GM12878 (cell line): ENCODE results near the gene KRT34. TPM values are rescaled to one million over a fixed set of nuclear protein-coding genes. Genes with fewer than 3 reads are reported as not detected.

Source experiments
- ATAC-seq: fragments of 200-7000 bp; cut with Tn5 transposase; 3 replicates; pipeline ENCODE4 v1.9.1; 2020; ENCODE audit warnings: mild to moderate bottlenecking, moderate library complexity
- BruUV-seq: library from RNA; stranded (reverse); fragments of 400-500 nt; replicated peaks from 2 replicates; lab custom pipeline; 2021; lab: Mats Ljungman, UMichigan
- CTCF ChIA-PET: fragments of 300-600 bp; sonication (Branson Sonifier 250); formaldehyde crosslinking; extraction: SDS; loops from one replicate; lab custom pipeline; 2021; ENCODE audit warnings: inconsistent platforms; lab: Yijun Ruan, JAX
- POLR2A ChIA-PET: fragments of 350-600 bp; formaldehyde crosslinking; extraction: SDS; loops from one replicate; lab custom pipeline; 2021; ENCODE audit warnings: inconsistent platforms; lab: Charles Lee
- RAD21 ChIA-PET: fragments of 300-600 bp; sonication (Branson Sonifier 250); formaldehyde crosslinking; loops from one replicate; lab custom pipeline; 2023; ENCODE audit warnings: antibody characterized with exemption; ENCODE audit not compliant: unreplicated experiment; lab: Charles Lee
- SMC1A ChIA-PET: fragments of 300-600 bp; sonication (Branson Sonifier 250); formaldehyde crosslinking; loops from one replicate; lab custom pipeline; 2023; ENCODE audit not compliant: unreplicated experiment, uncharacterized antibody; lab: Charles Lee
- DNase-seq: peaks from one replicate; pipeline ENCODE4 v3.0.0-alpha.2; 2011; ENCODE audit warnings: low read depth, low spot score
- FAIRE-seq: peaks from 3 replicates; lab custom pipeline; 2011; peaks lifted over from hg19 to GRCh38; lab: Jason Lieb, UNC
- H2AFZ ChIP-seq: 2 replicates; pipeline ENCODE4 v1.6.0; 2011; ENCODE audit warnings: low read depth, low read length, control low read depth; ENCODE audit not compliant: control insufficient read depth
- H3K27ac ChIP-seq: 2 replicates; pipeline ENCODE4 v1.5.1; 2011; ENCODE audit warnings: control low read depth; ENCODE audit not compliant: control insufficient read depth, insufficient read depth
- H3K27me3 ChIP-seq, 2 experiments: replicated peaks in 1 of 2; 2 replicates each; pipeline versions ENCODE4 v1.6.0 to v1.6.1; 2011; ENCODE audit warnings: low read length in 1 of 2; ENCODE audit not compliant: control insufficient read depth in 2 of 2, insufficient read depth in 2 of 2
- H3K36me3 ChIP-seq, 2 experiments: 2 replicates each; pipeline ENCODE4 v1.5.1; 2011; ENCODE audit warnings: low read length in 1 of 2; ENCODE audit not compliant: control insufficient read depth in 2 of 2, insufficient read depth in 2 of 2
- H3K4me1 ChIP-seq: 2 replicates; pipeline ENCODE4 v1.6.1; 2011; ENCODE audit warnings: mild to moderate bottlenecking, low read length, moderate library complexity, mixed read lengths; ENCODE audit not compliant: control insufficient read depth, insufficient read depth
- H3K4me2 ChIP-seq: 2 replicates; pipeline ENCODE4 v1.6.0; 2011; ENCODE audit warnings: control low read depth; ENCODE audit not compliant: control insufficient read depth, insufficient read depth
- H3K4me3 ChIP-seq: fragments of 200-600 bp; sonication (generic); 2 replicates; pipeline ENCODE4 v1.5.1; 2016
- H3K79me2 ChIP-seq: 2 replicates; pipeline ENCODE4 v1.6.0; 2011; ENCODE audit warnings: low read length; ENCODE audit not compliant: control insufficient read depth, insufficient read depth
- H3K9ac ChIP-seq: 2 replicates; pipeline ENCODE4 v1.8.0; 2011; ENCODE audit warnings: low read length, control low read depth, mixed read lengths; ENCODE audit not compliant: control insufficient read depth, insufficient read depth
- H3K9me3 ChIP-seq: replicated peaks from 3 replicates; pipeline ENCODE4 v1.5.1; 2011; ENCODE audit warnings: mild to moderate bottlenecking, low read length; ENCODE audit not compliant: control insufficient read depth, insufficient read depth
- H4K20me1 ChIP-seq: 2 replicates; pipeline ENCODE4 v1.6.0; 2011; ENCODE audit not compliant: control insufficient read depth, insufficient read depth
- ASH2L ChIP-seq: fragments of 300-600, 200-600 bp; sonication (generic); IDR thresholded peaks from 2 replicates; pipeline ENCODE4 v1.6.1; 2017; ENCODE audit warnings: low read depth, mild to moderate bottlenecking, borderline replicate concordance
- DPF2 ChIP-seq: fragments of 450-650 bp; IDR thresholded peaks from 2 replicates; pipeline ENCODE4 v1.6.1; 2017; ENCODE audit warnings: mild to moderate bottlenecking
- ETV6 ChIP-seq, 2 experiments: fragments of 450-650 bp in 1 of 2; IDR thresholded peaks in 1 of 2; conservative IDR thresholded peaks in 1 of 2; 2 replicates each; pipeline ENCODE4 v1.6.1; 2014; ENCODE audit warnings: antibody characterized with exemption in 1 of 2, borderline replicate concordance in 1 of 2, low read depth in 1 of 2, mild to moderate bottlenecking in 1 of 2, moderate library complexity in 1 of 2
- FOXK2 ChIP-seq: fragments of 450-650 bp; IDR thresholded peaks from 2 replicates; pipeline ENCODE4 v1.6.1; 2017; ENCODE audit warnings: mild to moderate bottlenecking, moderate library complexity
- KAT2A ChIP-seq: conservative IDR thresholded peaks from 2 replicates; pipeline ENCODE4 v1.6.1; 2011; ENCODE audit warnings: low read depth, low read length; ENCODE audit not compliant: control insufficient read depth
- MEF2A ChIP-seq: IDR thresholded peaks from 2 replicates; pipeline ENCODE4 v1.6.1; 2011; ENCODE audit warnings: low read depth, mild to moderate bottlenecking, low read length, moderate library complexity; ENCODE audit not compliant: insufficient read depth
- NRF1 ChIP-seq: conservative IDR thresholded peaks from 2 replicates; pipeline ENCODE4 v1.6.1; 2011; ENCODE audit warnings: mild to moderate bottlenecking, low read depth, low read length, improper control_type of control experiment
- RUNX3 ChIP-seq: IDR thresholded peaks from 2 replicates; pipeline ENCODE4 v1.6.1; 2012; ENCODE audit warnings: low read length, inconsistent platforms
- SREBF1 ChIP-seq: IDR thresholded peaks from 2 replicates; pipeline ENCODE4 v1.6.1; 2012; ENCODE audit warnings: mild to moderate bottlenecking, low read length
- SUZ12 ChIP-seq: fragments of 200-600 bp; sonication (generic); IDR thresholded peaks from one replicate; pipeline ENCODE4 v1.6.1; 2018; ENCODE audit warnings: antibody characterized with exemption, mild to moderate bottlenecking; ENCODE audit not compliant: unreplicated experiment
- ZNF24 ChIP-seq: fragments of 450-650 bp; IDR thresholded peaks from 2 replicates; pipeline ENCODE4 v1.6.1; 2017; ENCODE audit warnings: antibody characterized with exemption, mild to moderate bottlenecking
- WGBS: methylation state at CpG from one replicate; pipeline ENCODE4 v1.1.6; 2016; ENCODE audit warnings: low lambda C conversion rate; ENCODE audit not compliant: insufficient replicate concordance, insufficient coverage; ENCODE audit errors: missing lambda C conversion rate; 5-methylcytosine and 5-hydroxymethylcytosine counted together
- in situ Hi-C: fragments of 300-500 bp; cut with MboI; formaldehyde crosslinking; loops from 9 replicates; pipeline ENCODE4 v1.14.3; 2018; ENCODE audit warnings: mixed read lengths
- intact Hi-C: fragments of 100-400 bp; cut with micrococcal nuclease; formaldehyde crosslinking; loops from one replicate; pipeline ENCODE4 v1.14.2; 2022; ENCODE audit not compliant: unreplicated experiment
- polyA plus RNA-seq, 11 experiments: library from polyadenylated mRNA; depleted of rRNA in 4 of 11; unstranded in 6 of 11; stranded (reverse) in 5 of 11; fragments of >200 nt; fragmentation: Nextera tagmentation in 4 of 11; fragmentation: Illumina TruSeq in 1 of 11; extraction: Ambion mirVana in 4 of 11; extraction: Trizol in 1 of 11; gene quantifications; 1 replicate in 1 of 11; 2 replicates in 10 of 11; pipeline versions ENCODE4 v1.2.1 to v1.2.3, GENCODE V29; 2011 to 2016; ENCODE audit warnings: inconsistent platforms in 2 of 11, missing spikeins in 2 of 11, low read depth in 1 of 11
- total RNA-seq, 4 experiments: library from RNA; depleted of rRNA in 3 of 4; stranded (reverse); fragments of >200 nt in 3 of 4; fragmentation: Illumina TruSeq in 1 of 4; extraction: Trizol in 1 of 4; gene quantifications; 2 replicates each; pipeline versions ENCODE4 v1.2.1 to v1.2.3, GENCODE V29; 2013 to 2021
- TF ChIP-seq, protein P1 (sequence below): IDR thresholded peaks from 2 replicates; pipeline ENCODE4 v1.6.1; 2011; ENCODE audit warnings: mild to moderate bottlenecking, low read depth, low read length, moderate library complexity; ENCODE audit not compliant: insufficient replicate concordance

Gene KRT34
- total and polyA plus RNA-seq, 10 of the 15 experiments (the other 5 are each of a cell fraction or from before 2014, with no cell fraction given), result not detected

DNA sequence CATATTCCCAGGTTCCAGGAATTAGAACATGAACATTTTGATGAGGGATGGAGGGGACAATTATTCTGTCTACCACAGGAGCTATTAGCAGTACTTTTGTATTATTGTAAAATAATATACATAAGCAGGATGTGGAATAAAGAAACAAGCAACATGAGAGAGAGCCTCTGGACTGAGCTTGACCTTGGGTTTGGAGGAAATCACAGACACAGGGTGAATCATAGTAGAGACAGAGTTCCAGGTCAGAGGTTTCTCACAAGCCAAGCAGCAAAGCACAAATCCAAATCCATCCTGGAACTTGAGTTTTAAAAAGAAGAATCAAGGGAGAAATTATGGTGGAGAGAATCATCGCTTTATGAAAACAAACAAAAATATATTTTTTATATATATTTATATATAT is 10.2 kb upstream of the KRT34 start:
- ATAC-seq (no peak), FAIRE-seq (no peak), DNase-seq (no peak)
- no peak overlapping the region for H3K9ac ChIP-seq
- TF ChIP-seq ASH2L (no peak), RUNX3 (no peak), SREBF1 (no peak)
- H3K36me3 ChIP-seq, result no peaks in the 10 kb centered on the region
- H3K79me2 ChIP-seq, result no peaks in the 10 kb centered on the region
- H3K27ac ChIP-seq, result no peak overlapping the region
- BruUV-seq, result no TSS peak
- 58% methylated on average over 1 of the region's 1 CpG for WGBS
- intact Hi-C loops (no loop called here), in situ Hi-C loops (no loop called here)
- H2AFZ ChIP-seq, result no peak overlapping the region
- POLR2A ChIA-PET, result no interaction called here
- RAD21 ChIA-PET, result interaction anchor here (0.6 kb wide), 1 partner anchor 681 kb away, joined by 3 read pairs; no protein-coding TSS in a partner anchor
- H3K4me2 ChIP-seq, result no peak overlapping the region
- H3K4me3 ChIP-seq, result no peak overlapping the region
- no peaks in the 10 kb centered on the region for H3K4me1 ChIP-seq
- no peaks in the 10 kb centered on the region; the same call in 2 of the 3 replicates for H3K9me3 ChIP-seq
- peaks cover 0 to 3% of the 10 kb centered on the region in 2 experiments; a peak in 2 of 4 replicates for H3K27me3 ChIP-seq
- SMC1A ChIA-PET, result no interaction called here
- CTCF ChIA-PET, result no interaction called here
- H4K20me1 ChIP-seq, result no peaks in the 10 kb centered on the region

DNA sequence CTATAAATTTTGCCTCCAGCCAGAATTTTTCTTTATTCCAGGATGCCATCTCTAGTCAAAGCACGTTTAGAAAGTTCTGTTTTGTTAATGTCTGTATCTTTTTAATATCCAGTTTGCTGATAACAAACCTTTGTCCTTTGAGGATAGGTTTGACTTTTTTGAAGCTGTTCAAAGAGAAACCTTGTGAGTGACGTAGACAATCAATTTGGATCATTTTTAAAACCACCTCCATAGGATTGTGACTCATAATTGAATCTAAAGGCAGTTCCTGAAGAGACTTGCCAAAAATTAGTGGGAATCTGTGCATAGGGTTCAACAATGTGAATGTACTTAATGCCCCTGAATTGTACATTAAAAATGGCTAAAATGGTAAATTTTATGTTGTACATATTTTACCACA is 9.4 kb upstream of the KRT34 start:
- Histone ChIP-seq H4K20me1 (no peaks in the 10 kb centered on the region), H3K4me3 (no peak overlapping the region), H3K27me3 (peaks cover 0 to 2% of the 10 kb centered on the region in 2 experiments; a peak in 2 of 4 replicates), H3K4me1 (no peaks in the 10 kb centered on the region), H2AFZ (no peak overlapping the region), H3K27ac (no peak overlapping the region), H3K36me3 (no peaks in the 10 kb centered on the region), H3K9ac (no peak overlapping the region), H3K79me2 (no peaks in the 10 kb centered on the region), H3K4me2 (no peak overlapping the region), H3K9me3 (no peaks in the 10 kb centered on the region; the same call in 2 of the 3 replicates)
- intact Hi-C loops, result no loop called here
- ChIA-PET RAD21 (no interaction called here), SMC1A (interaction anchor here (0.8 to 1.5 kb wide), 4 partner anchors 9 to 439 kb away, joined by 3 read pairs; partner anchors contain the start of gene KRT34), POLR2A (no interaction called here), CTCF (interaction anchor here (1.2 kb wide), 1 partner anchor 69 kb away, joined by 3 read pairs; no protein-coding TSS in a partner anchor)
- TF ChIP-seq, protein P1, sequence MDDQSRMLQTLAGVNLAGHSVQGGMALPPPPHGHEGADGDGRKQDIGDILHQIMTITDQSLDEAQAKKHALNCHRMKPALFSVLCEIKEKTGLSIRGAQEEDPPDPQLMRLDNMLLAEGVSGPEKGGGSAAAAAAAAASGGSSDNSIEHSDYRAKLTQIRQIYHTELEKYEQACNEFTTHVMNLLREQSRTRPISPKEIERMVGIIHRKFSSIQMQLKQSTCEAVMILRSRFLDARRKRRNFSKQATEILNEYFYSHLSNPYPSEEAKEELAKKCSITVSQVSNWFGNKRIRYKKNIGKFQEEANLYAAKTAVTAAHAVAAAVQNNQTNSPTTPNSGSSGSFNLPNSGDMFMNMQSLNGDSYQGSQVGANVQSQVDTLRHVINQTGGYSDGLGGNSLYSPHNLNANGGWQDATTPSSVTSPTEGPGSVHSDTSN, result no peak
- TF ChIP-seq MEF2A (no peak), NRF1 (no peak), FOXK2 (no peak), SUZ12 (no peak), ZNF24 (no peak), ETV6 (conservative IDR thresholded peaks at IDR 0.05 in 1 of 2, IDR thresholded peaks at IDR 0.05 in 1 of 2; ENCODE audit: borderline replicate concordance in 1 of 2, low read depth in 1 of 2) (no peak), DPF2 (no peak), KAT2A (no peak)
- in situ Hi-C loops, result no loop called here
- 0% methylated on average over 2 of the region's 2 CpGs for WGBS
- FAIRE-seq, result no peak
- no peak for DNase-seq
- ATAC-seq, result no peak
- no TSS peak for BruUV-seq
